ACC112 (cell line): Measurements from ENCODE around the gene AKAP13.
"Not testable (repeated sequence)": the region's sequence is repeated elsewhere in the genome, so short reads cannot be mapped to it uniquely, and the experiment has no call there.

Experiments used
- H2AFZ ChIP-seq: fragments of 200-600 bp; sonication (generic); one replicate; pipeline ENCODE4 v1.6.0; 2017; ENCODE audit warnings: antibody characterized with exemption, low read length; ENCODE audit not compliant: unreplicated experiment
- H3K27ac ChIP-seq: fragments of 200-600 bp; sonication (generic); 2 replicates; pipeline ENCODE4 v1.5.1; 2014; ENCODE audit warnings: low read depth, mild to moderate bottlenecking, antibody characterized with exemption, low read length, moderate library complexity
- H3K27me3 ChIP-seq: fragments of 200-600 bp; sonication (generic); 2 replicates; pipeline ENCODE4 v1.6.1; 2014; ENCODE audit warnings: mild to moderate bottlenecking, antibody characterized with exemption, low read length, moderate library complexity, mixed read lengths; ENCODE audit not compliant: insufficient read depth
- H3K36me3 ChIP-seq: fragments of 200-600 bp; sonication (generic); 2 replicates; pipeline ENCODE4 v1.6.1; 2016; ENCODE audit warnings: mild to moderate bottlenecking, antibody characterized with exemption, low read length, moderate library complexity, mixed read lengths; ENCODE audit not compliant: insufficient read depth
- H3K4me1 ChIP-seq: fragments of 200-600 bp; sonication (generic); one replicate; pipeline ENCODE4 v1.6.1; 2016; ENCODE audit warnings: low read length, mixed read lengths; ENCODE audit not compliant: insufficient read depth, unreplicated experiment, control insufficient read depth
- H3K4me3 ChIP-seq: fragments of 200-600 bp; sonication (generic); 2 replicates; pipeline ENCODE4 v1.5.1; 2014; ENCODE audit warnings: mild to moderate bottlenecking, low read depth, low read length
- H3K79me2 ChIP-seq: fragments of 200-600 bp; sonication (generic); one replicate; pipeline ENCODE4 v1.6.0; 2016; ENCODE audit warnings: low read length; ENCODE audit not compliant: control insufficient read depth, unreplicated experiment, insufficient read depth

Gene AKAP13

DNA sequence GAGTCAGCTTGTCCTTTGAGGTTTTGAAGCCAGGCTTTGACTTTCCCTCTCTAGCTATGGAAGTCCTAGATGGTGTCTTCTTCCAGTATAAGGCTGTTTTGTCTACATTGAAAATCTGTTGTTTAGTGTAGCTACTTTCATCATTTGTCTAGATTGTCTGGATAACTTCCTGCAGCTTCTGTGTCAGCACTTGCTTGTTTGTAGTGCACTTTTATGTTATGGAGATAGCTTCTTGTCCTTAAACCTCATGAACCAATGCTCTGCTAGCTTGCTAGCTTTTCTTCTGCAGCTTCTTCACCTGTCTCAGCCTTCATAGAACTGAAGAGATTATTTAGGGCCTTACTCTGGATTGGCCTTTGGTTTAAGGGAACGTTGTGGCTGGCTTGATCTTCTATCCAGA lies 43.8 kb downstream of the AKAP13 start:
- Histone ChIP-seq H3K27ac (no peak overlapping the region), H3K36me3 (no peaks in the 10 kb centered on the region), H3K4me3 (no peak overlapping the region), H3K4me1 (peaks cover 8% of the 10 kb centered on the region), H3K27me3 (no peaks in the 10 kb centered on the region), H3K79me2 (peaks cover 83% of the 10 kb centered on the region), H2AFZ (no peak overlapping the region)

DNA sequence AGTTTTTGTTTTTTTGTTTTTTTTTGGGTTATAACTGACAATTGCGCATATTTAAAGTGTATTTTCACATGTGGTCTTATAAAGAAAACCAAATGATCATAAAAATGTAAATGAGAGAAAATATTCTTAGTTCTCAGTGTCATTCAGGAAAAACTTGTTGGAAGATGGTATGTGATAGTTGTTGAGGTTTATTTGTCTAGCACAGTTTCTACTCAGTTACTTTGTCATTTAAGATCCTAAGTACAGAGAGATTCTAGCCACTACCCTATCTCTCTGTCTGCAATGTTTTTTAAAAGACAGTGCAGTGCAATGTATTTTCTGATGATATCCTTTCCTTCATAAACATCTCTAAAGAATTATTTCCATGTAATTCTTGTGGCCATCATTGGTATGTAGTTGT lies 46.1 kb downstream of the AKAP13 start:
- H3K27ac ChIP-seq = no peak overlapping the region
- H3K27me3 ChIP-seq = no peaks in the 10 kb centered on the region
- H3K79me2 ChIP-seq = peaks cover 86% of the 10 kb centered on the region
- no peak overlapping the region for H3K4me3 ChIP-seq
- no peaks in the 10 kb centered on the region for H3K4me1 ChIP-seq
- H3K36me3 ChIP-seq = no peaks in the 10 kb centered on the region
- H2AFZ ChIP-seq = no peak overlapping the region

DNA sequence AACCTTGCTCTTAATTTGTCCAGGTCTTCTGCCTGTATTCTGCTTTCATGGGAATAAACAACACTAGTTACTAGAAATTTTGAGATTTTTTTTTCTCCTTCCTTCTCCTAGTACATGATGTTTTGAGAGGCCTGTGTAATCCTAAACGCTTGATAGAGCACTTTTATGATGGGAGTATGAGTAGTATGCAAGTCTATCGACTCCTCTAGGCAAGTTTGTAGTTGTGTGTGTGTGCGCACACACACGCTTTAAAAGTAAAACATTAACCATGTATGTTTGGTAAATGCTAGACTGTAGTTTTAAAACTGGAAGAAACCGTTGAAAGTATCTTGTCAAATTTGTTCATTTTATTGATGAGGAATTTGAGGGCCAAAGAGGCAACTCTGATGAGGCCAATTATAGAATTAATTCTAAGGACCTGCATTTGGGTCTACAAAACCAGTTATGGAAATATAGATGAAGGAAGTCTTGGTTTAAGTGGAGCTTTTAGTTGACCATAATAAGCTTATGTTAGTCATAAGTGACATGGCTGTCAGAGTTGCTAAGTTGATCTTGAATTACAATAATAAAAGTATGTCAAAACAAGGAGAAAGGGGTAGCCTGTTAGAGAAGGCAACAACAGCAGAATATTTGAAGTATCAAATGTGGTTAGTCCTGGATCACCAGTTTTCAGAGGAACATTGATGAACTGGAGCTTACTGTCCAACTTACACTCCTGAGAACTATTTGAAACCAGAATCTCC lies 47.1 kb downstream of the AKAP13 start:
- Histone ChIP-seq H3K4me3 (no peak overlapping the region), H3K4me1 (no peaks in the 10 kb centered on the region), H2AFZ (no peak overlapping the region), H3K27me3 (no peaks in the 10 kb centered on the region), H3K27ac (no peak overlapping the region), H3K36me3 (no peaks in the 10 kb centered on the region), H3K79me2 (peaks cover 86% of the 10 kb centered on the region)

DNA sequence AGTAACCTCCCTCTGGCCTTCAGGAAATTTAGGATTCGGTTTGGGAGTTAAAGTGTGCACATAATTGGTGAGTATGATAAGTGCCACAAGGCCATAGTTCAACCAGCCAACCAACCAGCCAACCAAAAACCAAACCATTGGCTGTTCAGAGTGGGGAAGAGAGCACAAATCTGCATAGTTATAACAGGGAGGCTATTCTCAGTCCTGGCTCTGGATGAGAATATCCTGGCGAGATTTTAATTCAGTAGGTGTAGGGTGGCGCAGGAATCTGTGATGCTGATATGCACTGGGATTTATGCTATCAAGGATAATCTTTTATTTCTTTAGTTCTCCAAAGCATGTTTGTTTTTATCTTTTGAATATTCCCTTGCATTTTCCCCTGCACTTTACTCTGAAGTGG lies 49.1 kb downstream of the AKAP13 start:
- no peaks in the 10 kb centered on the region for H3K27me3 ChIP-seq
- no peak overlapping the region for H3K27ac ChIP-seq
- H3K36me3 ChIP-seq = 0 out of 2 replicates have a peak, but pooled peaks cover 3% of the 10 kb centered on the region
- H3K4me3 ChIP-seq = no peak overlapping the region
- no peak overlapping the region for H2AFZ ChIP-seq
- H3K79me2 ChIP-seq = peaks cover 73% of the 10 kb centered on the region
- H3K4me1 ChIP-seq = no peaks in the 10 kb centered on the region

DNA sequence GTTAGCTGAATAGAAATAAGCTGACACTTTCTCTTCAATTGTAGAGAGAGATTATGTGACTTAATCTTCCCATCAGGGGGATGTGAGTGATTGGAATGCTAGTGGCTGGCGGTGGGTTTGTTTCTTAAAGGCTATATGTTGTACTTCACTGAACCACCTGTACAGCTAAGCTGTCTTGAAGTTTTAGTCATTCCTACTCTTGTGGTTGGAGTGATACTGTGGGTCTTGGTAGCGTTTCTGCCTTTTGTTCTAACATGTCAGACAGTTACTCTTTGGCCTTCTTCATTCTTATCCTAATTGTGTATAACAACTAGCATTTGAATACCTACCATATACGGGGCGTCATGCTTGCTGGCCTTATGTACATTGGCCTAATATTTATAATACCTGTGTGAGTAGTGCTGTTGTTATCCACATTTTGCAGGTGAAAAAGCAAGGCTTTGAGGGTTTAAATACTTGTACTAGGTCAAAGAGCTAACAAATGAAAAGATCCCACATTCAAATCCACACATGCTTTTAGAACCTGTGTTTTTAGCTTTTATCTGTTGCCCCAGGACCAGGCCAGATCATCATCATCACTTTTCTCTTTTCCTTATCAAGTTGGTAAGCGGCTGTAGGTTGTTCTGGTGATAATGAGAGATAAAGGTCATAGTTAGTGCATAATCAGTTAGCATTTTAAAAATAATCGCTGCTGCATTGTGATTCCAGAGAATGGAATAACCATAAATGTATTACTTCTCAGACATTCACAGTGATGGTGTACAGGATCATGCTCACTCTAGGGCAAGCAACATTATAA lies 50.2 kb downstream of the AKAP13 start:
- Histone ChIP-seq H3K79me2 (peaks cover 66% of the 10 kb centered on the region), H3K36me3 (0 out of 2 replicates have a peak, but pooled peaks cover 3% of the 10 kb centered on the region), H3K27me3 (no peaks in the 10 kb centered on the region), H3K4me3 (no peak overlapping the region), H3K4me1 (no peaks in the 10 kb centered on the region), H3K27ac (no peak overlapping the region), H2AFZ (no peak overlapping the region)

DNA sequence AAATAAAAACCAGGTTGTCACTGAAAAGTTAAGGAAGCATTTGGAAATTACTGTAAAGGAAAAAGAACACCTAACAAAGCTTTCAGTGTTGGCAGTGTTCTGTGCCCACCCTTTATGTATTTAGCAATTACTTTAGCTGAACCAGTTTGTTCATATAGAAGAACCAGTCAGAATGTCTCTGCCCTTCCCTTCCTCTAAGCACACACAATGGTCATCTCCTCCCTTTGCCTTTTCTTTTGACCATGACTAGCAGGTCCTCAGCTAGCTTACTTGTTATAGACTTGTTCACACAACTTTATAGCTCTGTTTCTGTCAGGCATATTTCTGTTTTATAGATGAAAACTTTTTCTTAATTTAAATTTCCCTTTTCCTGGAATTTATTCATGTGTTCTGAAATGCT lies 59.6 kb downstream of the AKAP13 start:
- no peaks in the 10 kb centered on the region for H3K27me3 ChIP-seq
- no peak overlapping the region for H2AFZ ChIP-seq
- no peaks in the 10 kb centered on the region for H3K36me3 ChIP-seq
- H3K4me1 ChIP-seq = peaks cover 10% of the 10 kb centered on the region
- peaks cover 33% of the 10 kb centered on the region for H3K79me2 ChIP-seq
- H3K4me3 ChIP-seq = no peak overlapping the region
- H3K27ac ChIP-seq = no peak overlapping the region

DNA sequence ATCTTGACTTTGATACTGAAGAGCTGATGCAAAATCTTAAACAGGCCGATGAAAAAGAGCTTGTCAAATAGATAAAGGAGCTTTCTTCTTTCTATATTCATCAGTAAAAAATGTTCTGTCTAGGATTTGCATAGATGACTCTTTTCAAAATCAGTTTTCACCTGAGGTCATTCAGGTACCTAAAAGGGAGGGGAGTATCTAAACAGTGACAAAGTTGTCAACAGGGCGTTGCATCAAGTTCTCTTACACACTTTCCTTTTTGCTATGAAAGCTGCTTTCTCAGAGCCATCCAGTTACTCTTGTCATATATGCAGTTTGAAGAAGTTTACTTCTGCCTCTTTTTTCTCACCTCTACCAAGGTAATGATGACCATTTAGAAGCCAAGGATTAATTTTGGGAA lies 60.0 kb downstream of the AKAP13 start:
- peaks cover 37% of the 10 kb centered on the region for H3K79me2 ChIP-seq
- no peak overlapping the region for H3K4me3 ChIP-seq
- H3K36me3 ChIP-seq = no peaks in the 10 kb centered on the region
- H3K27me3 ChIP-seq = no peaks in the 10 kb centered on the region
- no peak overlapping the region for H3K27ac ChIP-seq
- H2AFZ ChIP-seq = no peak overlapping the region
- H3K4me1 ChIP-seq = peaks cover 10% of the 10 kb centered on the region

DNA sequence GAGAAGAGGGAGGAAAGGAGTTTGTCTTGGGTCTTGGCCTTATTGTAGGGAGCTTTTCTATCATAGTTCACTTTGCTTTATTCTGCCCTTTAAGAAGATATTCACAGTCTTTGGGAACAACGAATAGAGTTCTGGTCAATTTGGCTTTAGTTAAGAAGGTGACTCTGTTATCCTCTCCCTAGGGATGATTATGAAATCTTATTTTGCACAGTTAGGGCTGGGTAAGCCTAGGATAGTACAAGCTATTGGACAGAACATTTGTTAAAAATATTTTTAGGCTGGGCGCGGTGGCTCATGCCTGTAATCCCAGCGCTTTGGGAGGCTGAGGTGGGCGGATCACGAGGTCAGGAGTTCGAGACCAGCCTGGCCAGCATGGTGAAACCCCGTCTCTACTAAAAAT lies 61.5 kb downstream of the AKAP13 start:
- not testable (repeated sequence) for H3K4me1 ChIP-seq, H3K27me3 ChIP-seq, H3K36me3 ChIP-seq, H3K4me3 ChIP-seq, H3K27ac ChIP-seq, H2AFZ ChIP-seq
- peaks cover 48% of the 10 kb centered on the region for H3K79me2 ChIP-seq

DNA sequence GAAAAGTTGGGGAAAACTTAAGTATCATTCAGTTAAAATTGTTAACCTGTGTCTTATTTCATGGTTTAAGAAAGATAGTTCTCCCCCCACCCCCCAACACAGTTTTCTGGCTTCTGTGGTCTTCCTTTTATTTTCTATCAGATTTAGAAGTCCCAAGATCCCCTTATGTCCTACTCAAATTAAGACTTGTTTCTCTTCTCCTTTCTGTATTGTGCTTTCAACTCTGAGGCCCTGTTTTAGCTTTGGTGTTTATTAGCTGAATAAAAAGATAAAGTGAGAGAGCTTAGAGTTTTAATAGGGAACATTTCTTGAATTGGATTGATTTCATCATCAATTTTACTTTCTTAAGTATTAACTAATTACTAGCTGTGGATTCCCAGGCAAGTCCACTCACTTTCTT lies 62.6 kb downstream of the AKAP13 start:
- Histone ChIP-seq H3K27ac (no peak overlapping the region), H3K27me3 (no peaks in the 10 kb centered on the region), H3K4me1 (peaks cover 10% of the 10 kb centered on the region), H3K36me3 (no peaks in the 10 kb centered on the region), H2AFZ (no peak overlapping the region), H3K4me3 (no peak overlapping the region), H3K79me2 (peaks cover 58% of the 10 kb centered on the region)

DNA sequence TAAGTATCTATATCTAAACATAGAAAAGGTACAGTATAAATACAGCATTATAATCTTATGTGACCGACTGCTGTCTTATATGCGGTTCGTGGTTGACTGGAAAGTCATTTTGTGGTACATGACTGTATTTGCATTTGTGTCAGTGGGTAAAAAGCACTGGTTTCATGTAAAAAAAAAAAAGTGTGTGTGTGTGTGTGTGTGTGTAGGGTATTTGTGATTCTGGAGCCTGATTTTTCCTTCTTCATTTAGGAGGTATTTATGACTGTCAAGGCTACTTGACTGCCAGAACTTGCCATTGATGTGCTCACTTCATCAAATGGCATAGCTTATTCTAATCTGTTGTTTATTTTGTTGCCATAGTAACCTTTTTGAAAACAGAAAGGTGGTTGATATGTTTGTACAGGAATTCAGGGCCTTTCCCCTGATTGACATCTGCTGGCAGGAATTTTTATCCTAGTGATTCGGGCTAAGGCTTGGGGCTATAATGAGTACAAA lies 63.2 kb downstream of the AKAP13 start:
- H3K79me2 ChIP-seq = peaks cover 60% of the 10 kb centered on the region
- no peak overlapping the region for H2AFZ ChIP-seq
- H3K27ac ChIP-seq = no peak overlapping the region
- H3K4me1 ChIP-seq = peaks cover 10% of the 10 kb centered on the region
- no peaks in the 10 kb centered on the region for H3K27me3 ChIP-seq
- H3K4me3 ChIP-seq = no peak overlapping the region
- H3K36me3 ChIP-seq = no peaks in the 10 kb centered on the region
